ENCODE data around the gene MACF1.

The MACF1 gene

DNA sequence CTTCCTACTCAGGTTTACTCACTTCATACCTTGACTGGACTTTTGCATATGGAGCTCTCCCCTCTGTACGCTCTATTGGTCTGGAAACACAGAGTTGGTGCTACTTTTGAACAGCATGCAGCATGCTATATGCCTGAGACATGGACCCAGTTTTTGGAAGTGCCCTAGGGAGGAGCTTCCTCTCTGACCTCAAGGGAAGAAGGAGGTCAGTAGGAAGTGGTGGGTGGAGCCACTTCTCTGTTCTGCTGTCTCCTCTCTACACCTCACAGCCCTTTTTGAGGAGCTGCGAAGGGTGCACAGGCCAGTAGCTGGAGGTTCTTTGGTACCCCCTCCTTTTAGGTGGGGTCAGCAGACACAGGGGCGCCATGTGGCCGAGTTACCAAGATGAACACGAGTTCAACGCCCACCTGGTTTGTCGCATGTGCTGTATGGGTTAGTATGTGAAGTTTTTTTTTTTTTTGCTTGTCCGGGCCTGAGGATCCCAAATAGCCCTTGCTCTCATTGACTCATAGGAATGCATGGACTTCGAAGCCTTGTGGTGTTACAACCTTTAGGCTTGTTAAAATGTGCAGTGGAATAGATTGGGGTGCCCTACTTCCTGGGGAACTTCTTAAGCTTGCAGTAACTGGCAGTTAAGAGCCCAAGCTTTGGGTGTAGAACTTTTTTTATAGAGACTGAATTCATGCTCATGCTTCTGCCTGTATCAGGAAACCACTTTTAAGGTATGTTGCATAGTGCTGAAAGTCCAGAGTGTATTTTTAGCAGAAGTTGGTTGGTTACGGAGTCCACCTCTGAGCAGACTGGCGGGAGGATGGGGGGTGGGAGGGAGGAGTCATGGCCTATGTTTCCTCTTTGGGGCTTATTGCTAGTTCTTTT is 10.7 kb downstream of the MACF1 start:
- peak overlapping the region; percentile 85 for H3K14ac ChIP-seq (ENCODE audit: low read length)
- H3K79me2 ChIP-seq (ENCODE audit: control insufficient read depth, insufficient read depth, low read length, poor library complexity), result peaks cover 12% of the 10 kb centered on the region
- H2BK120ac ChIP-seq (ENCODE audit: insufficient read depth, low read length, poor library complexity), result peak overlapping the region; percentile 27
- peak overlapping the region; percentile 93 for H2BK12ac ChIP-seq (ENCODE audit: low read length)
- H3K79me1 ChIP-seq (ENCODE audit: low read length), result peaks cover 18% of the 10 kb centered on the region
- peaks cover 23 to 25% of the 10 kb centered on the region in 2 experiments for H3K4me1 ChIP-seq (ENCODE audit: control insufficient read depth in 1 of 2, insufficient read depth in 2 of 2, low read length in 2 of 2)
- peak overlapping the region; percentile 87 for H2AK5ac ChIP-seq (ENCODE audit: low read length)
- no peak overlapping the region for H3K9ac ChIP-seq (ENCODE audit: low read length)
- H3K27me3 ChIP-seq (ENCODE audit: insufficient read depth, low read length), result no peaks in the 10 kb centered on the region
- H3K9me3 ChIP-seq (ENCODE audit: insufficient read depth, low read depth, low read length), result peaks cover 2% of the 10 kb centered on the region
- H4K12ac ChIP-seq (ENCODE audit: low read depth, low read length), result peak overlapping the region; percentile 61
- peak overlapping the region; percentile 24 for H2BK5ac ChIP-seq (ENCODE audit: low read depth, low read length, poor library complexity)
- H3K36me3 ChIP-seq (ENCODE audit: control insufficient read depth in 1 of 2, insufficient read depth in 2 of 2, low read length in 2 of 2), result no peaks in the 10 kb centered on the region
- peak overlapping the region; percentile 82 for H4K91ac ChIP-seq (ENCODE audit: low read depth, low read length)
- H3K23ac ChIP-seq (ENCODE audit: low read length), result no peak overlapping the region
- no peak overlapping the region for H3K4me3 ChIP-seq (ENCODE audit: low read depth, low read length)
- peak overlapping the region; percentile 48 for H3K4ac ChIP-seq (ENCODE audit: low read depth, low read length)
- H3K4me2 ChIP-seq (ENCODE audit: low read length), result peak overlapping the region; percentile 52
- H4K8ac ChIP-seq (ENCODE audit: low read depth, low read length), result peak overlapping the region; percentile 78
- DNase-seq, result peak; percentile 32 to 62
- peak overlapping the region; percentile 98 for H3K27ac ChIP-seq (ENCODE audit: low read depth, low read length)
- H3K18ac ChIP-seq (ENCODE audit: low read length), result peak overlapping the region; percentile 91
- no CpG with 5 or more reads among the region's 11 CpGs for WGBS (ENCODE audit: extremely low coverage, insufficient coverage, insufficient read length)
- H2AFZ ChIP-seq (ENCODE audit: insufficient read depth, low read length, poor library complexity), result peak overlapping the region; percentile 24

- Histone ChIP-seq H3K4me1 (ENCODE audit: control insufficient read depth in 1 of 2, insufficient read depth in 2 of 2, low read length in 2 of 2) (peaks cover 27 to 34% of the 10 kb centered on the region in 2 experiments), H3K9me3 (ENCODE audit: insufficient read depth, low read depth, low read length) (peaks cover 2% of the 10 kb centered on the region), H3K23ac (ENCODE audit: low read length) (no peak overlapping the region), H2AK5ac (ENCODE audit: low read length) (no peak overlapping the region), H3K4me3 (ENCODE audit: low read depth, low read length) (no peak overlapping the region), H2AFZ (ENCODE audit: insufficient read depth, low read length, poor library complexity) (no peak overlapping the region), H3K14ac (ENCODE audit: low read length) (no peak overlapping the region), H3K27ac (ENCODE audit: low read depth, low read length) (no peak overlapping the region), H2BK5ac (ENCODE audit: low read depth, low read length, poor library complexity) (no peak overlapping the region), H3K4me2 (ENCODE audit: low read length) (no peak overlapping the region), H4K12ac (ENCODE audit: low read depth, low read length) (no peak overlapping the region), H3K9ac (ENCODE audit: low read length) (no peak overlapping the region), H4K91ac (ENCODE audit: low read depth, low read length) (no peak overlapping the region), H3K27me3 (ENCODE audit: insufficient read depth, low read length) (no peaks in the 10 kb centered on the region), H3K79me2 (ENCODE audit: control insufficient read depth, insufficient read depth, low read length, poor library complexity) (peaks cover 12% of the 10 kb centered on the region), H2BK120ac (ENCODE audit: insufficient read depth, low read length, poor library complexity) (no peak overlapping the region), H3K4ac (ENCODE audit: low read depth, low read length) (peak overlapping the region; percentile 40), H3K18ac (ENCODE audit: low read length) (no peak overlapping the region), H4K8ac (ENCODE audit: low read depth, low read length) (no peak overlapping the region), H3K36me3 (ENCODE audit: control insufficient read depth in 1 of 2, insufficient read depth in 2 of 2, low read length in 2 of 2) (no peaks in the 10 kb centered on the region), H3K79me1 (ENCODE audit: low read length) (peaks cover 18% of the 10 kb centered on the region), H2BK12ac (ENCODE audit: low read length) (no peak overlapping the region)
- no peak for DNase-seq
- WGBS (ENCODE audit: extremely low coverage, insufficient coverage, insufficient read length), result no CpG with 5 or more reads among the region's 4 CpGs
These were observed 12.3 kb downstream of the MACF1 start for GRCh38 chr1:39216771-39217170.

DNA sequence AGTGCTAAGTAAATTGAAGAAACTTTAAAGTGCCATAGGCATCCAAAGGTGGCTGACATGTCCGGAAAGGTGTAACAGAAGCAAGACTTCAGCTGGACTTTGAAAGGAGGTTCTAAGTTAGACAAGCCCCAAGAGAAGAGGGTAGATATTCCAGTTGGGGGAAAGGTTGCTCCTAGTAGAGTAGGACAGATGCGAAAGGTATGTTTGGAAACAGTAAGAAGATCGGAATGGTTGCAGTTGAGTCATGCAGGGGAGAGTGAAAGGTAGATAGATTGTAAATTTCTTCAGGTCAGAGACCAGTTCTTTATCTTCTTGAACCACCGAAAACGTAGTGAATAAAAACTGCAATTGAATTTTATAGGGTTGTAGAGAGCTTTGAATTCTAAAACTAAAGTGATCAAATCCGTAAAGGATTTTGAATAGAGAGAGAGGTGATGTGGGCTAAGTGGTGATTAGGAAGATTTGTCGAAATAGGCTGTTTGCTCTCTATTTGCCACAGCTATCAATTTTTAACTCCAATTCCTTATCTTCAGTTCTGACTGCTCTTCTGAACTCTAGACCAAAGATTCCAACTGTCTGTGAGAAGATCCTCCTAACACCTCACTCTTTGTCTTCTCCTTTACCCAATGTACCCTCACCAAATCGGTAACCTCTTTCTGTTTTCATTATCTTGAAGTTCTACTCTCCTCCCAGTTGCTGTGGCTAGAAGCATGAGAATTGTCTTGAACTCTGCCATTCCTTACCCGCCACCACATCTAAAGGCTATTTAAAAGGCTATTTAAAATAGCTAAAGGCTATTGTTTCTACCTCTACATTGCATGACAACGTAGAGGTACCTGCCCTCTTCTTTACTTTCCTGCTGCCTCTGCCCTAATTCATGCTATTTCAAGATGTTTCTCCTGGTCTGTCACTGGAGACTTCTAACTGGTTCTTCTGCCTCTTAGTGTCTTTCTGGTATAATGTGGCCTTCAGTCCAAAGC is 16.7 kb downstream of the MACF1 start:
- Histone ChIP-seq H4K8ac (ENCODE audit: low read depth, low read length) (no peak overlapping the region), H3K9ac (ENCODE audit: low read length) (no peak overlapping the region), H3K27me3 (ENCODE audit: insufficient read depth, low read length) (no peaks in the 10 kb centered on the region), H3K4me1 (ENCODE audit: control insufficient read depth in 1 of 2, insufficient read depth in 2 of 2, low read length in 2 of 2) (peaks cover 6 to 10% of the 10 kb centered on the region in 2 experiments), H2AFZ (ENCODE audit: insufficient read depth, low read length, poor library complexity) (no peak overlapping the region), H4K91ac (ENCODE audit: low read depth, low read length) (no peak overlapping the region), H3K4me2 (ENCODE audit: low read length) (no peak overlapping the region), H3K9me3 (ENCODE audit: insufficient read depth, low read depth, low read length) (no peaks in the 10 kb centered on the region), H3K79me2 (ENCODE audit: control insufficient read depth, insufficient read depth, low read length, poor library complexity) (peaks cover 4% of the 10 kb centered on the region), H3K23ac (ENCODE audit: low read length) (no peak overlapping the region), H3K79me1 (ENCODE audit: low read length) (no peaks in the 10 kb centered on the region), H4K12ac (ENCODE audit: low read depth, low read length) (no peak overlapping the region), H3K14ac (ENCODE audit: low read length) (no peak overlapping the region), H2BK5ac (ENCODE audit: low read depth, low read length, poor library complexity) (no peak overlapping the region), H2AK5ac (ENCODE audit: low read length) (no peak overlapping the region), H2BK12ac (ENCODE audit: low read length) (no peak overlapping the region), H3K4ac (ENCODE audit: low read depth, low read length) (no peak overlapping the region), H3K18ac (ENCODE audit: low read length) (no peak overlapping the region), H2BK120ac (ENCODE audit: insufficient read depth, low read length, poor library complexity) (no peak overlapping the region), H3K36me3 (ENCODE audit: control insufficient read depth in 1 of 2, insufficient read depth in 2 of 2, low read length in 2 of 2) (no peaks in the 10 kb centered on the region), H3K27ac (ENCODE audit: low read depth, low read length) (peak overlapping the region; percentile 16), H3K4me3 (ENCODE audit: low read depth, low read length) (no peak overlapping the region)
- peak; percentile 73 to 90 for DNase-seq
- WGBS (ENCODE audit: extremely low coverage, insufficient coverage, insufficient read length), result 100% methylated on average over 2 of the region's 10 CpGs

DNA sequence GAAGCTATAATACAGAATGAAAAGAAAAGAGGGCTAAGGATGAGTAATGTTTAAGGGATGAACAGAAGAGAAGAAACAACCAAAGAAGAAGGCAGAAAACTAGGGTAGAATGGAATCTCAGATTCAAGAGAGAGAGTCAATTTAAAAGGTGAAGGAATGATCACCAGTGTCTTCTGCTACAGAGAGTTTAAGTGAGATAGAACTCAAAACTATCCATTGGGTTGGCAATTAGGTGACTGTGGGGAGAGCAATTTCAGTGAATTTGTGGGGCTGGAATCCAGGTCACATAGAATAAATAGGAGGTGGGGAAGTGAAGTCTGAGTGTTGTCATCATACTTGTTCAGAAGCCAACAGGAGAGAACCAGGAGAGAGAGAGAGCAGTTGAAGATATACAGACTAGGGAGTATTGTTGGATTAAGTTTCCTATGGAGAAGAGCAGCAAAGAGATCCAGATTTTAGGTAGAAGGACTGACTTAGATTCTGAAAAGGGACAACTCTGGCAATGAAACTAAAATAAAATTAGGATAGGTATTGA is 19.9 kb downstream of the MACF1 start:
- no peak overlapping the region for H4K12ac ChIP-seq (ENCODE audit: low read depth, low read length)

More for the DNA sequence above, 19.9 kb downstream of the MACF1 start:
- Histone ChIP-seq H3K27me3 (ENCODE audit: insufficient read depth, low read length) (no peaks in the 10 kb centered on the region), H3K27ac (ENCODE audit: low read depth, low read length) (no peak overlapping the region), H3K4ac (ENCODE audit: low read depth, low read length) (no peak overlapping the region), H4K91ac (ENCODE audit: low read depth, low read length) (no peak overlapping the region), H3K9me3 (ENCODE audit: insufficient read depth, low read depth, low read length) (no peaks in the 10 kb centered on the region), H3K4me1 (ENCODE audit: control insufficient read depth in 1 of 2, insufficient read depth in 2 of 2, low read length in 2 of 2) (peaks cover 6 to 10% of the 10 kb centered on the region in 2 experiments), H3K9ac (ENCODE audit: low read length) (no peak overlapping the region), H3K79me2 (ENCODE audit: control insufficient read depth, insufficient read depth, low read length, poor library complexity) (peaks cover 3% of the 10 kb centered on the region), H3K4me2 (ENCODE audit: low read length) (no peak overlapping the region), H3K79me1 (ENCODE audit: low read length) (no peaks in the 10 kb centered on the region), H2BK12ac (ENCODE audit: low read length) (no peak overlapping the region), H3K14ac (ENCODE audit: low read length) (no peak overlapping the region), H2BK5ac (ENCODE audit: low read depth, low read length, poor library complexity) (no peak overlapping the region), H2AFZ (ENCODE audit: insufficient read depth, low read length, poor library complexity) (no peak overlapping the region), H2AK5ac (ENCODE audit: low read length) (no peak overlapping the region), H4K8ac (ENCODE audit: low read depth, low read length) (no peak overlapping the region), H3K18ac (ENCODE audit: low read length) (no peak overlapping the region), H3K4me3 (ENCODE audit: low read depth, low read length) (no peak overlapping the region), H3K36me3 (ENCODE audit: control insufficient read depth in 1 of 2, insufficient read depth in 2 of 2, low read length in 2 of 2) (no peaks in the 10 kb centered on the region), H3K23ac (ENCODE audit: low read length) (no peak overlapping the region), H2BK120ac (ENCODE audit: insufficient read depth, low read length, poor library complexity) (no peak overlapping the region)
- DNase-seq, result no peak
